Spleen (tissue), 11 donors: ENCODE measurements around the gene UCHL5. TPM values are rescaled to one million over a fixed set of nuclear protein-coding genes. Genes with fewer than 3 reads are reported as not detected.
A peak's percentile ranks its signal among the peaks of the same experiment; 100 is the strongest.
"Not testable (repeated sequence)": the region's sequence is repeated elsewhere in the genome, so short reads cannot be mapped to it uniquely, and the experiment has no call there.

Source experiments
- DNase-seq: peaks from one replicate; pipeline ENCODE4 v3.0.0-alpha.2; 2020
- H3K27ac ChIP-seq, 8 donors: fragments of 200-600 bp; sonication (generic) in 7 of 8; 1 replicate in 4 of 8; 2 replicates in 4 of 8; pipeline versions ENCODE4 v1.5.0 to v1.8.0; 2016 to 2021; ENCODE audit warnings: inconsistent platforms in 4 of 8, mild to moderate bottlenecking in 4 of 8, moderate library complexity in 1 of 8
- H3K27me3 ChIP-seq, 7 donors: fragments of 200-600 bp; sonication (generic) in 6 of 7; replicated peaks in 1 of 7; 1 replicate in 4 of 7; 2 replicates in 3 of 7; pipeline versions ENCODE4 v1.5.0 to v1.8.0; 2016 to 2021; ENCODE audit warnings: inconsistent platforms in 3 of 7, mild to moderate bottlenecking in 1 of 7
- H3K36me3 ChIP-seq, 6 donors: fragments of 200-600 bp; sonication (generic) in 5 of 6; 1 replicate in 4 of 6; 2 replicates in 2 of 6; pipeline versions ENCODE4 v1.5.0 to v1.8.0; 2016 to 2021; ENCODE audit warnings: inconsistent platforms in 2 of 6
- H3K4me1 ChIP-seq, 6 donors: fragments of 200-600 bp; sonication (generic) in 5 of 6; 1 replicate in 3 of 6; 2 replicates in 3 of 6; pipeline versions ENCODE4 v1.5.0 to v1.8.0; 2016 to 2021; ENCODE audit warnings: inconsistent platforms in 3 of 6
- H3K4me3 ChIP-seq, 8 donors: fragments of 200-600 bp; sonication (generic) in 7 of 8; 1 replicate in 4 of 8; 2 replicates in 4 of 8; pipeline versions ENCODE4 v1.5.0 to v1.8.0; 2016 to 2021; ENCODE audit warnings: inconsistent platforms in 4 of 8, mild to moderate bottlenecking in 4 of 8, moderate library complexity in 2 of 8
- H3K9me3 ChIP-seq, 8 donors: fragments of 200-600 bp; sonication (generic) in 7 of 8; 1 replicate in 4 of 8; 2 replicates in 4 of 8; pipeline versions ENCODE4 v1.5.0 to v1.8.0; 2016 to 2021; ENCODE audit warnings: inconsistent platforms in 4 of 8
- POLR2A ChIP-seq, 3 donors: fragments of 450-650 bp; IDR thresholded peaks; one replicate each; pipeline ENCODE4 v1.5.1; 2017; ENCODE audit warnings: antibody characterized with exemption in 3 of 3, mild to moderate bottlenecking in 1 of 3
- POLR2AphosphoS5 ChIP-seq, 3 donors: sonication (generic); formaldehyde crosslinking; IDR thresholded peaks; one replicate each; pipeline ENCODE4 v1.5.1; 2017; ENCODE audit warnings: antibody characterized with exemption in 3 of 3
- WGBS, 5 donors: extraction: QIAGEN DNeasy Blood & Tissue Kit in 3 of 5; methylation state at CpG; one replicate each; pipeline versions ENCODE4 v1.1.5 to v1.1.7; 2013 to 2018; 5-methylcytosine and 5-hydroxymethylcytosine counted together
- intact Hi-C: fragments of 100-400 bp; cut with DNase I; formaldehyde crosslinking; loops from one replicate; pipeline ENCODE4 v1.15.0; 2023; ENCODE audit warnings: low total_unique reads
- polyA plus RNA-seq, 3 donors: library from polyadenylated mRNA; stranded (reverse); fragments of 200-250 nt; gene quantifications; one replicate each; pipeline ENCODE4 v1.2.1, GENCODE V29; 2013
- total RNA-seq, 7 donors: library from RNA; depleted of rRNA in 3 of 7; stranded (reverse); fragments of >200 nt in 3 of 7; fragmentation: NEBNext Ultra II Directional in 4 of 7; extraction: Animal tissue kit (Norgen Biotek cat#: 25700) in 4 of 7; gene quantifications; one replicate each; pipeline versions ENCODE4 v1.1.0 to v1.2.1, GENCODE V29; 2016 to 2021
- TF ChIP-seq, protein P1 (sequence below), 11 experiments: fragments of 200-600 bp in 7 of 11; fragments of 450-650 bp in 4 of 11; sonication (generic) in 4 of 11; IDR thresholded peaks in 8 of 11; conservative IDR thresholded peaks in 3 of 11; 1 replicate in 7 of 11; 2 replicates in 4 of 11; pipeline versions ENCODE4 v1.4.0 to v1.8.0; 2016 to 2021; ENCODE audit warnings: antibody characterized with exemption in 11 of 11, inconsistent platforms in 4 of 11, mild to moderate bottlenecking in 1 of 11
- donor health status: healthy with polysubstance abuse.
- donor health status: DM: no; HTN: no; CAD: no; lungs with moderate emphysema.
- donor health status: DM: no; HTN: no; CAD: no.
- donor health status: Bipolar disorder and iron deficiency.
- donor health status: healthy.
- donor health status: DM: no; HTN: no; CAD: no.
- donor health status: DM: yes; HTN: yes; CAD: no.

UCHL5 gene
- total and polyA plus RNA-seq, 10 donors: 9.9 to 41.7 (median 32.8) TPM

DNA sequence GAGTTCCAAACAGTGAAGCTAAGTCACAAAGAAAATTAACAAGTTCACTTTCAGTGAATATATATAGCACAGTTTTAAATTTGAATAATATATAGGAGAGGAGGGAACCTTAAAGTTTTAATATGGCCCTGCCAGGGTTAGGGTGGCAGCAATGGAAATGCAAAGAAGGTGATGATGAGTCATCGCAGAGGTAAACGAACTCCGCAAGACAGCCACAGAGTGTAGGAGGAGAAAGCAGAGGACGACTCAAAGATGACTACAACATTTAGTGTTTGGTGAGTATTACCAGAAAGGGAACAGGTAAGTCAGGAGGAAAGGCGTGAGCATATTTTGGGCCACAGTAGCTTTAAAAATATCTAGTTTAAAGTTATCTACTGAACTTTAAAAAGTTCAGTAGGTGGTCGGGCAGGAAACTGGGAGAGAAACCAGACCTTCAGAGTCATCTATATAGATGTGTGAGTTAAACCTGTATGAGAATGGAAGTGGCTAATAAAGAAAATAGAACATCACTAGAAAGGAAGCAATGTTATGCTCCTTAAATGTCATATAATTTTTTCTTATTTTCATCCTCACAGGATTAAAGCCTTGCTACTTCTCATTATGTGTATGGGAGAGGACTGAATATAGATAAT, 75.7 kb downstream of the UCHL5 start:
- peaks cover 0 to 6% (median 0%) of the 10 kb centered on the region in 6 donors for H3K36me3 ChIP-seq
- no peaks in the 10 kb centered on the region for H3K9me3 ChIP-seq
- peak overlapping the region in 1 of 8 donors; percentile 32 for H3K4me3 ChIP-seq
- TF ChIP-seq, protein P1, sequence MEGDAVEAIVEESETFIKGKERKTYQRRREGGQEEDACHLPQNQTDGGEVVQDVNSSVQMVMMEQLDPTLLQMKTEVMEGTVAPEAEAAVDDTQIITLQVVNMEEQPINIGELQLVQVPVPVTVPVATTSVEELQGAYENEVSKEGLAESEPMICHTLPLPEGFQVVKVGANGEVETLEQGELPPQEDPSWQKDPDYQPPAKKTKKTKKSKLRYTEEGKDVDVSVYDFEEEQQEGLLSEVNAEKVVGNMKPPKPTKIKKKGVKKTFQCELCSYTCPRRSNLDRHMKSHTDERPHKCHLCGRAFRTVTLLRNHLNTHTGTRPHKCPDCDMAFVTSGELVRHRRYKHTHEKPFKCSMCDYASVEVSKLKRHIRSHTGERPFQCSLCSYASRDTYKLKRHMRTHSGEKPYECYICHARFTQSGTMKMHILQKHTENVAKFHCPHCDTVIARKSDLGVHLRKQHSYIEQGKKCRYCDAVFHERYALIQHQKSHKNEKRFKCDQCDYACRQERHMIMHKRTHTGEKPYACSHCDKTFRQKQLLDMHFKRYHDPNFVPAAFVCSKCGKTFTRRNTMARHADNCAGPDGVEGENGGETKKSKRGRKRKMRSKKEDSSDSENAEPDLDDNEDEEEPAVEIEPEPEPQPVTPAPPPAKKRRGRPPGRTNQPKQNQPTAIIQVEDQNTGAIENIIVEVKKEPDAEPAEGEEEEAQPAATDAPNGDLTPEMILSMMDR (IDR thresholded peaks at IDR 0.05 in 8 of 11, conservative IDR thresholded peaks at IDR 0.05 in 3 of 11): no peak
- TF ChIP-seq POLR2A (IDR thresholded peaks at IDR 0.05): no peak
- no peak for TF ChIP-seq POLR2AphosphoS5 (IDR thresholded peaks at IDR 0.05)
- H3K27me3 ChIP-seq: no peaks in the 10 kb centered on the region
- DNase-seq: no peak
- H3K27ac ChIP-seq: peak overlapping the region in 2 of 8 donors; percentile 49 to 63
- intact Hi-C loops: no loop called here
- peaks cover 0 to 6% (median 0%) of the 10 kb centered on the region in 6 donors for H3K4me1 ChIP-seq
- WGBS, 5 donors: 63 to 84% (median 77%) methylated on average over 6 of the region's 6 CpGs

DNA sequence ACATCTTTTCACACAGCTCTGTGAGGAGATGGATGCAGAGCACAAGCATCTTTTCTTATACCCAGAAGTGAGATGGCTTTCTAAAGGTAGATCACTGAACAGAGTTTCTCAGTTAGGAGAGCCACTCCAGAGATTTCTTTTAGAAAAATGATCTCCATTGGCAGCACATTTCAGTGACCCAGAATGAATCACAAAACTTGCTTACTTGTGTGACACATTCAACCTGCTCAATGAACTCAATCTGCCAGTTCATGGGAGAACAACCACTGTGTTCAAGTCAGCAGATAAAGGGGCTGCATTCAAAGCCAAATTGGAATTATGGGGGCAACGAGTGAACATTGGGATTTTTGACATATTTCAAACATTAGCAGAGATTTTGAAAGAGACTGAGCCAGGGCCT, 78.3 kb downstream of the UCHL5 start:
- H3K27ac ChIP-seq: no peak overlapping the region
- intact Hi-C loops: no loop called here
- no peak for DNase-seq
- H3K27me3 ChIP-seq: no peaks in the 10 kb centered on the region
- H3K9me3 ChIP-seq: no peaks in the 10 kb centered on the region
- WGBS, 5 donors: 70 to 97% (median 85%) methylated on average over 1 of the region's 1 CpG
- no peak for TF ChIP-seq POLR2AphosphoS5 (IDR thresholded peaks at IDR 0.05)
- TF ChIP-seq, protein P1 (IDR thresholded peaks at IDR 0.05 in 8 of 11, conservative IDR thresholded peaks at IDR 0.05 in 3 of 11): no peak
- no peak for TF ChIP-seq POLR2A (IDR thresholded peaks at IDR 0.05)
- no peak overlapping the region for H3K4me3 ChIP-seq
- H3K36me3 ChIP-seq: no peaks in the 10 kb centered on the region
- peaks cover 0 to 6% (median 0%) of the 10 kb centered on the region in 6 donors for H3K4me1 ChIP-seq

DNA sequence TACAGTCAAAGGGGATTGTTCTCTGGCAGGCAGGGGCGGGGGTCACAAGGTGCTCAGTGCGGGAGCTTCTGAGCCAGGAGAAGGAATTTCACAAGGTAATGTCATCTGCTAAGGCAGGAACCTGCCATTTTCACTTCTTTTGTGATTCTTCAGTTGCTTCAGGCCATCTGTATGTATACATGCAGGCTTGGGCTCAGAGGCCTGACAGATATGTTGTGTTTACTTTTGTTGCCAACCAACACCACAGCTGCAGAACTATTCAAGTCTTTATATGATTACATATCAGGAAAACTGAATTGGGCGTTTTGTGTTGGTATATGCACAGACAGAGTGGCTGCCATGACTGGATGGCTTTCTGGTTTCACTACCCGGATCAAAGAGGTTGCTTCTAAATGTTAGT, 78.8 kb downstream of the UCHL5 start:
- H3K4me3 ChIP-seq, H3K27me3 ChIP-seq, H3K4me1 ChIP-seq, H3K9me3 ChIP-seq, H3K36me3 ChIP-seq, intact Hi-C loops, DNase-seq, H3K27ac ChIP-seq: not testable (repeated sequence)
- WGBS, 5 donors: 91 to 94% (median 93%) methylated on average over 4 of the region's 4 CpGs

DNA sequence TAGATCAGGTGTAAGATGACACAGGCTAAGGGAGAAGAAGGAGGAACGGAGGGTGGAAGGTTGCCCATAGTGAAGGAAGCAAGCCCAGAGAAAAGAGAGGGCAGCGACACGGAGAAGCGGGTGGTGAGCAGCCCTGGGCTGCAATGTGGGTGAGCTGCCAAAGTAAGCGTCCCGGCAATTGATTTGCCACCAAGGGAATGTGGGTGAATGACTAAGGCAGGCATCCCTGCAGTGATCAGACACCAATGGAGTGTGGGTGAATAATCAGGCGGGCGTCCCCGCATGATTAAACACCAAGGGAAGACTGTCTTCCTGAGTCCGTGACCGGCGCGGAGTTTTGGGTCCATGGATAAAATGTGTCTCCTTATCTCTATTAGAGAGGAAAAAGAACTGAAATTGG, 79.6 kb downstream of the UCHL5 start:
- Histone ChIP-seq H3K27me3 (no peaks in the 10 kb centered on the region), H3K27ac (no peak overlapping the region), H3K4me1 (peaks cover 0 to 5% (median 0%) of the 10 kb centered on the region in 6 donors), H3K9me3 (no peaks in the 10 kb centered on the region), H3K36me3 (no peaks in the 10 kb centered on the region), H3K4me3 (no peak overlapping the region)
- intact Hi-C loops: no loop called here
- TF ChIP-seq, protein P1 (IDR thresholded peaks at IDR 0.05 in 8 of 11, conservative IDR thresholded peaks at IDR 0.05 in 3 of 11): no peak
- DNase-seq: no peak
- WGBS, 5 donors: 89 to 97% (median 95%) methylated on average over 13 of the region's 13 CpGs
